ENCODE measurements around the gene NDE1. TPM values are rescaled to one million over a fixed set of nuclear protein-coding genes. Genes with fewer than 3 reads are reported as not detected.
"Not testable (repeated sequence)": the region's sequence is repeated elsewhere in the genome, so short reads cannot be mapped to it uniquely, and the experiment has no call there.

Gene NDE1
- total RNA-seq, 1 experiment from 2014 or later = 162 TPM

- H3K27ac Mint-ChIP-seq (ENCODE audit: low read depth, unreplicated experiment) = peak overlapping the region; percentile 79
- H3K4me3 Mint-ChIP-seq (ENCODE audit: unreplicated experiment) = peak overlapping the region; percentile 100
- BruUV-seq (replicated peaks) = no TSS peak
- H3K9me3 Mint-ChIP-seq (ENCODE audit: unreplicated experiment) = no peaks in the 10 kb centered on the region
- peaks cover 8% of the 10 kb centered on the region for H3K4me1 Mint-ChIP-seq (ENCODE audit: insufficient read depth, unreplicated experiment)
- DNase-seq (ENCODE audit: unreplicated experiment) = peak; percentile 29
- H3K36me3 Mint-ChIP-seq (ENCODE audit: insufficient read depth, unreplicated experiment) = peaks cover 20% of the 10 kb centered on the region
- H3K27me3 Mint-ChIP-seq (ENCODE audit: insufficient read depth, unreplicated experiment) = no peaks in the 10 kb centered on the region
- intact Hi-C loops (cut with micrococcal nuclease) = no loop called here
- POLR2A ChIA-PET = interaction anchor here (0.6 to 6.3 kb wide), 6 partner anchors 9 to 1677 kb away, joined by 3 to 139 read pairs (median 6); partner anchors contain the start of gene MARF1
- TF ChIP-seq CTCF (IDR thresholded peaks at IDR 0.05; ENCODE audit: unreplicated experiment) = no peak
- CTCF ChIA-PET = interaction anchor here (0.5 to 3.4 kb wide), 7 partner anchors 10 to 146 kb away, joined by 3 to 16 read pairs (median 3); partner anchors contain the start of gene MARF1
These were observed 2.4 kb downstream of the NDE1 start for GRCh38 chr16:15652293-15653001.

DNA sequence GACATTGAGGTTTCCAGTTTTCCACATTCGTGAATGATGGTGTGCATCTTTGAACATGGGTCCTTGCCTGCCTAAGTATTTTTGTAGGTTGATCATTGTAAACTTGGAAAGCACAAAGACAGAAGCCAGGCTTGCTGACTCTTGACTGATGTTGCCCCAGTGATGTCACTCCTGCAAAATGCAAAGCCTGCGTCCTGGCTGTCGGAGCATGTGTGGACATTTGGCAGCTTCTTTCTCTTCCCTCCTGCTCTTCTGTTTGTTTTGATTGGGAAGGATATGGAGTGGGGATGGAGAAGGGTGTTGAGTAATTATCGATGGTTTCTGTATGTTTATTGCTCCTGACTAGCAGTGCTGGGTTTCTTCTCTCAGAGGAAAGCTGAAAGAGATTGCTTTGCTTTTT lies 3.2 kb downstream of the NDE1 start:
- no peaks in the 10 kb centered on the region for H3K9me3 Mint-ChIP-seq (ENCODE audit: unreplicated experiment)
- peak overlapping the region; percentile 47 for H3K4me3 Mint-ChIP-seq (ENCODE audit: unreplicated experiment)
- H3K27me3 Mint-ChIP-seq (ENCODE audit: insufficient read depth, unreplicated experiment) = no peaks in the 10 kb centered on the region
- H3K36me3 Mint-ChIP-seq (ENCODE audit: insufficient read depth, unreplicated experiment) = peaks cover 26% of the 10 kb centered on the region
- no TSS peak for BruUV-seq (replicated peaks)
- TF ChIP-seq CTCF (IDR thresholded peaks at IDR 0.05; ENCODE audit: unreplicated experiment) = no peak
- POLR2A ChIA-PET = interaction anchor here (0.6 to 6.3 kb wide), 6 partner anchors 10 to 1678 kb away, joined by 3 to 139 read pairs (median 6); partner anchors contain the start of gene MARF1
- peak overlapping the region; percentile 79 for H3K27ac Mint-ChIP-seq (ENCODE audit: low read depth, unreplicated experiment)
- peaks cover 8% of the 10 kb centered on the region for H3K4me1 Mint-ChIP-seq (ENCODE audit: insufficient read depth, unreplicated experiment)
- peak; percentile 67 for DNase-seq (ENCODE audit: unreplicated experiment)
- CTCF ChIA-PET = interaction anchor here (0.9 to 3.4 kb wide), 5 partner anchors 11 to 50 kb away, joined by 3 to 16 read pairs (median 4); partner anchors contain the start of gene MARF1
- intact Hi-C loops (cut with micrococcal nuclease) = no loop called here

- CTCF ChIA-PET = no interaction called here
These were observed 4.5 kb downstream of the NDE1 start for GRCh38 chr16:15654591-15654990.

DNA sequence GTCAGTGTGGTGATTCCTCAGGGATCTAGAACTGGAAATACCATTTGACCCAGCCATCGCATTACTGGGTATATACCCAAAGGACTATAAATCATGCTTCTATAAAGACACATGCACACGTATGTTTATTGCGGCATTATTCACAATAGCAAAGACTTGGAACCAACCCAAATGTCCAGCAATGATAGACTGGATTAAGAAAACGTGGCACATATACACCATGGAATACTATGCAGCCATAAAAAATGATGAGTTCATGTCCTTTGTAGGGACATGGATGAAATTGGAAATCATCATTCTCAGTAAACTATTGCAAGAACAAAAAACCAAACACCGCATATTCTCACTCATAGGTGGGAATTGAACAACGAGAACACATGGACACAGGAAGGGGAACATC lies 5.5 kb downstream of the NDE1 start:
- H3K27ac Mint-ChIP-seq (ENCODE audit: low read depth, unreplicated experiment); BruUV-seq (replicated peaks); DNase-seq (ENCODE audit: unreplicated experiment); intact Hi-C loops (cut with micrococcal nuclease); H3K27me3 Mint-ChIP-seq (ENCODE audit: insufficient read depth, unreplicated experiment); H3K9me3 Mint-ChIP-seq (ENCODE audit: unreplicated experiment); H3K4me3 Mint-ChIP-seq (ENCODE audit: unreplicated experiment): not testable (repeated sequence)
- POLR2A ChIA-PET = interaction anchor here (6.3 kb wide), 2 partner anchors 12 to 17 kb away, joined by 106 to 139 read pairs; partner anchors contain the start of gene MARF1
- Mint-ChIP-seq H3K36me3 (ENCODE audit: insufficient read depth, unreplicated experiment) (peaks cover 36% of the 10 kb centered on the region), H3K4me1 (ENCODE audit: insufficient read depth, unreplicated experiment) (peaks cover 11% of the 10 kb centered on the region)
- CTCF ChIA-PET = interaction anchor here (0.5 kb wide), 1 partner anchor 53 kb away, joined by 3 read pairs; no protein-coding TSS in a partner anchor

More at GRCh38 chr16:15654591-15654990, 4.5 kb downstream of the NDE1 start:
- DNase-seq (ENCODE audit: unreplicated experiment) = no peak
- Mint-ChIP-seq H3K27me3 (ENCODE audit: insufficient read depth, unreplicated experiment) (no peaks in the 10 kb centered on the region), H3K27ac (ENCODE audit: low read depth, unreplicated experiment) (no peak overlapping the region), H3K36me3 (ENCODE audit: insufficient read depth, unreplicated experiment) (peaks cover 32% of the 10 kb centered on the region), H3K4me1 (ENCODE audit: insufficient read depth, unreplicated experiment) (peaks cover 8% of the 10 kb centered on the region), H3K4me3 (ENCODE audit: unreplicated experiment) (no peak overlapping the region), H3K9me3 (ENCODE audit: unreplicated experiment) (no peaks in the 10 kb centered on the region)
- intact Hi-C loops (cut with micrococcal nuclease) = no loop called here
- TF ChIP-seq CTCF (IDR thresholded peaks at IDR 0.05; ENCODE audit: unreplicated experiment) = no peak
- POLR2A ChIA-PET = interaction anchor here (6.3 kb wide), 2 partner anchors 11 to 18 kb away, joined by 106 to 139 read pairs; partner anchors contain the start of gene MARF1
- no TSS peak for BruUV-seq (replicated peaks)

Measured in MCF 10A (cell line).